Muscle of back (tissue), 10 donors: ENCODE data around the gene MPZL2. TPM values are rescaled to one million over a fixed set of nuclear protein-coding genes. Genes with fewer than 3 reads are reported as not detected.

Source experiments
- polyA plus RNA-seq, 10 donors: library from polyadenylated mRNA; unstranded; fragments of 120-200 nt; gene quantifications; one replicate each; pipeline ENCODE4 v1.2.1, GENCODE V29; 2013; ENCODE audit not compliant: insufficient read length in 10 of 10

MPZL2 gene
- polyA plus RNA-seq, 10 donors = 0.71 to 9.6 (median 1.6) TPM

Other genes starting within 250 kb of the MPZL2 start
- gene TMPRSS4, start 187.2 kb downstream of the MPZL2 start, polyA plus RNA-seq = 1 to 10 TPM in 1 of 10 donors, under 1 TPM in 9; 0.04 to 1.3 (median 0.14) TPM
- under 1 TPM in 7 of 10 donors, not detected in 3; 0.05 to 0.28 (median 0.17) TPM for gene SMIM35, start 177.3 kb downstream of the MPZL2 start, polyA plus RNA-seq
- 1 to 10 TPM; 2.2 to 6.1 (median 3.4) TPM for gene SCN4B, start 111.5 kb downstream of the MPZL2 start, polyA plus RNA-seq
- 1 to 10 TPM; 2.5 to 7.0 (median 5.0) TPM for gene SCN2B, start 87.7 kb downstream of the MPZL2 start, polyA plus RNA-seq
- 1 to 10 TPM; 1.4 to 6.4 (median 3.0) TPM for gene JAML, start 39.3 kb downstream of the MPZL2 start, polyA plus RNA-seq
- gene MPZL3, start 11.9 kb downstream of the MPZL2 start, polyA plus RNA-seq = 1 to 10 TPM in 3 of 10 donors, under 1 TPM in 7; 0.42 to 1.3 (median 0.72) TPM
- gene CD3E, start 40.4 kb upstream of the MPZL2 start, polyA plus RNA-seq = 10 to 100 TPM in 1 of 10 donors, 1 to 10 TPM in 1, under 1 TPM in 8; 0.20 to 26.8 (median 0.59) TPM
- 10 to 100 TPM in 1 of 10 donors, 1 to 10 TPM in 1, under 1 TPM in 2, not detected in 6; 0.29 to 16.5 (median 1.5) TPM for gene CD3D, start 78.4 kb upstream of the MPZL2 start, polyA plus RNA-seq
- 1 to 10 TPM in 2 of 10 donors, under 1 TPM in 7, not detected in 1; 0.14 to 5.4 (median 0.31) TPM for gene CD3G, start 80.0 kb upstream of the MPZL2 start, polyA plus RNA-seq
- gene UBE4A, start 95.3 kb upstream of the MPZL2 start, polyA plus RNA-seq = 10 to 100 TPM; 16.4 to 28.0 (median 23.8) TPM
- 100 to 1,000 TPM; 318 to 455 (median 363) TPM for gene ATP5MG, start 137.3 kb upstream of the MPZL2 start, polyA plus RNA-seq
- gene KMT2A, start 172.2 kb upstream of the MPZL2 start, polyA plus RNA-seq = 10 to 100 TPM; 22.6 to 34.0 (median 28.4) TPM